ENCODE results near the gene ESAM.

Gene ESAM

DNA sequence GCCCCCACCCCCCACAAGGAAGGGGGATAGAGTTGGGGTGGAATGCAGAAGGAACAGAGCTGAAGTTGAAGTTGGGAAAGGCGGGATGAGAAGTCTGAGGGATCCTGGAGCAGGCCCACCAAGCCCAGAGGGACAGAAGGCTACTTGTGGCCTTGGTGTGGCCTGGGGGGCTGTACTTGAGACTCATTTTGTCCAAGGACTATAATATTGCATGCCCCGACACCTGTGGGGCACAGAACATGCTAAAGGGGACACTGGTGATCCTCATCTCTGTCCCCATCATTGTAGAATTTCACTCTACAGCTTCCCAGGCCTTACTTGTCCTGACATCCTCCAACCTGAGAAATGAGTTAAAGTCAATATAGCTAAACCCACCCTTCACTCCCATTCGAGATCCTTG is 1.3 kb downstream of the ESAM start:
- no peak for TF ChIP-seq CTCF (IDR thresholded peaks at IDR 0.05; ENCODE audit: unreplicated experiment in 3 of 3)
- Mint-ChIP-seq H3K27ac (peak overlapping the region in 1 of 3 experiments; percentile 15), H3K36me3 (ENCODE audit: low read depth) (peaks cover 5% of the 10 kb centered on the region), H3K27me3 (ENCODE audit: low read depth) (peaks cover 84% of the 10 kb centered on the region), H3K4me1 (peaks cover 47% of the 10 kb centered on the region), H3K9me3 (no peaks in the 10 kb centered on the region), H3K4me3 (peak overlapping the region; percentile 52 to 77 (median 75))

GRCh38 chr11:124760205-124760652 is 1.9 kb downstream of the ESAM start:
- peaks cover 89% of the 10 kb centered on the region for H3K27me3 Mint-ChIP-seq (ENCODE audit: low read depth)
- H3K9me3 Mint-ChIP-seq: no peaks in the 10 kb centered on the region
- peaks cover 3% of the 10 kb centered on the region for H3K36me3 Mint-ChIP-seq (ENCODE audit: low read depth)
- H3K4me1 Mint-ChIP-seq: peaks cover 45% of the 10 kb centered on the region
- TF ChIP-seq CTCF (IDR thresholded peaks at IDR 0.05; ENCODE audit: unreplicated experiment in 3 of 3): no peak
- peak overlapping the region in 2 of 3 experiments; percentile 51 to 75 for H3K27ac Mint-ChIP-seq
- H3K4me3 Mint-ChIP-seq: peak overlapping the region; percentile 72 to 77 (median 75)

GRCh38 chr11:124759266-124760204 is 2.6 kb downstream of the ESAM start:
- peaks cover 92% of the 10 kb centered on the region for H3K27me3 Mint-ChIP-seq (ENCODE audit: low read depth)
- peak overlapping the region; percentile 28 to 78 (median 51) for H3K27ac Mint-ChIP-seq
- H3K9me3 Mint-ChIP-seq: no peaks in the 10 kb centered on the region
- TF ChIP-seq CTCF (IDR thresholded peaks at IDR 0.05; ENCODE audit: unreplicated experiment in 3 of 3): no peak
- peak overlapping the region; percentile 76 to 84 (median 81) for H3K4me3 Mint-ChIP-seq
- no peaks in the 10 kb centered on the region for H3K36me3 Mint-ChIP-seq (ENCODE audit: low read depth)
- H3K4me1 Mint-ChIP-seq: peaks cover 38% of the 10 kb centered on the region

GRCh38 chr11:124758355-124759265 is 3.5 kb downstream of the ESAM start:
- peak; percentile 70 to 77 (median 77) for TF ChIP-seq CTCF (IDR thresholded peaks at IDR 0.05; ENCODE audit: unreplicated experiment in 3 of 3)
- peaks cover 96% of the 10 kb centered on the region for H3K27me3 Mint-ChIP-seq (ENCODE audit: low read depth)
- H3K4me3 Mint-ChIP-seq: peak overlapping the region; percentile 76 to 84 (median 81)
- H3K36me3 Mint-ChIP-seq (ENCODE audit: low read depth): no peaks in the 10 kb centered on the region
- peak overlapping the region; percentile 5 to 78 (median 28) for H3K27ac Mint-ChIP-seq
- peaks cover 29% of the 10 kb centered on the region for H3K4me1 Mint-ChIP-seq
- H3K9me3 Mint-ChIP-seq: no peaks in the 10 kb centered on the region

DNA sequence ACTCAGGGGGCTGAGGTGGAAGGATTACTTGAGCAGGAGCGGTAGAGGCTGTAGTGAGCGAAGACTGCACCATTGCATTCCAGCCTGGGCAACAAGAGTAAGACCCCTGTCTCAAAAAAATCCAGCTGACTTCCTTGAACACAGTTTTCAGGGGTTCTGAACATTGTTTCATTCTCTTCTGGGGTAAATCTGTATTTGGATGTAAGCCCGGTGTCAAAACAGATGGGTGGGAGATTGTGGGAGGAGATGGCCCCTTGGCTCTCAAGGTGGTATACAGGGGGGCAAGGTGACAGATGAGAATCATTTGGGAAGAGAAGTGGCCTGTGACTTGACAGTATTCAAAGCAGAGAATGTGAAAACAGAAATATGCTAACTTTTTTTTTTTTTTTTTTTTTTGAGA is 4.8 kb downstream of the ESAM start:
- Mint-ChIP-seq H3K9me3 (no peaks in the 10 kb centered on the region), H3K27ac (no peak overlapping the region), H3K36me3 (ENCODE audit: low read depth) (no peaks in the 10 kb centered on the region), H3K4me1 (peaks cover 26% of the 10 kb centered on the region), H3K4me3 (peak overlapping the region in 1 of 3 experiments; percentile 44), H3K27me3 (ENCODE audit: low read depth) (peaks cover 96% of the 10 kb centered on the region)
- TF ChIP-seq CTCF (IDR thresholded peaks at IDR 0.05; ENCODE audit: unreplicated experiment in 3 of 3): no peak
